Measurements from ENCODE around the gene THBS3. TPM values are rescaled to one million over a fixed set of nuclear protein-coding genes. Genes with fewer than 3 reads are reported as not detected.

The THBS3 gene
- total and polyA plus RNA-seq, 2 of the 13 experiments (the other 11 are each of a cell fraction or from before 2014, with no cell fraction given), result 0.86 to 3.6 TPM

GRCh38 chr1:155254228-155254713 is 46.6 kb upstream of the THBS3 start (continued):
- TF ChIP-seq ZNF367 (CRISPR knock-in tag; IDR thresholded peaks at IDR 0.05; ENCODE audit: borderline replicate concordance) (no peak), ZSCAN5A (CRISPR knock-in tag; IDR thresholded peaks at IDR 0.05; ENCODE audit: borderline replicate concordance) (no peak), CERS6 (CRISPR knock-in tag; IDR thresholded peaks at IDR 0.05) (no peak), ZNF329 (CRISPR knock-in tag; IDR thresholded peaks at IDR 0.05; ENCODE audit: low read depth) (no peak), MYC (CRISPR knock-in tag; IDR thresholded peaks at IDR 0.05; ENCODE audit: borderline replicate concordance) (0 out of 2 replicates have a peak, but pooled peaks have one; percentile 20), ZMYM3 (CRISPR knock-in tag; IDR thresholded peaks at IDR 0.05) (no peak), ZKSCAN5 (CRISPR knock-in tag; IDR thresholded peaks at IDR 0.05) (no peak), ZNF747 (CRISPR knock-in tag; IDR thresholded peaks at IDR 0.05; ENCODE audit: borderline replicate concordance) (no peak), SNRNP70 (IDR thresholded peaks at IDR 0.05; ENCODE audit: low read depth, low read length) (no peak), ETS1 (CRISPR knock-in tag; IDR thresholded peaks at IDR 0.05) (no peak), ZBTB20 (CRISPR knock-in tag; IDR thresholded peaks at IDR 0.05; ENCODE audit: borderline replicate concordance, low read depth) (no peak)
